H1 (cell line): ENCODE data around the gene TM4SF20. TPM values are rescaled to one million over a fixed set of nuclear protein-coding genes. Genes with fewer than 3 reads are reported as not detected.

Experiments
- CTCF ChIA-PET: fragments of 300-600 bp; sonication (Branson Sonifier 250); formaldehyde crosslinking; loops from one replicate; lab custom pipeline; 2021; ENCODE audit not compliant: partially characterized antibody; lab: Charles Lee
- POLR2A ChIA-PET: fragments of 300-600 bp; sonication (Branson Sonifier 250); formaldehyde crosslinking; loops from one replicate; lab custom pipeline; 2021; ENCODE audit warnings: inconsistent platforms; ENCODE audit not compliant: partially characterized antibody; lab: Charles Lee
- DNase-seq, 2 experiments: peaks; one replicate each; pipeline versions ENCODE4 v3.0.0 to v3.0.0-alpha.2; 2010 to 2022; ENCODE audit warnings: low spot score in 2 of 2, low read depth in 1 of 2, mixed read lengths in 1 of 2
- FAIRE-seq: peaks from 2 replicates; lab custom pipeline; 2011; peaks lifted over from hg19 to GRCh38; lab: Jason Lieb, UNC
- H2AFZ ChIP-seq: 2 replicates; pipeline ENCODE4 v1.8.1; 2012; ENCODE audit warnings: low read length, inconsistent platforms
- H2AK5ac ChIP-seq: 2 replicates; pipeline ENCODE4 v1.6.1; 2013; ENCODE audit warnings: low read depth, low read length
- H2BK120ac ChIP-seq: replicated peaks from 2 replicates; pipeline ENCODE3; 2013; ENCODE audit warnings: low read depth, low read length, inconsistent platforms
- H2BK12ac ChIP-seq: 2 replicates; pipeline ENCODE4 v1.6.1; 2013; ENCODE audit warnings: low read depth, low read length
- H2BK15ac ChIP-seq: 2 replicates; pipeline ENCODE4 v1.6.1; 2013; ENCODE audit warnings: low read length
- H2BK20ac ChIP-seq: 2 replicates; pipeline ENCODE4 v1.6.1; 2013; ENCODE audit warnings: low read length
- H2BK5ac ChIP-seq: 2 replicates; pipeline ENCODE4 v1.6.1; 2013; ENCODE audit warnings: low read depth, low read length
- H3K14ac ChIP-seq: 2 replicates; pipeline ENCODE4 v1.6.1; 2013; ENCODE audit warnings: inconsistent platforms; ENCODE audit not compliant: insufficient read length
- H3K18ac ChIP-seq: 2 replicates; pipeline ENCODE4 v1.6.1; 2013; ENCODE audit warnings: low read length; ENCODE audit errors: extremely low read depth
- H3K23ac ChIP-seq: 2 replicates; pipeline ENCODE4 v1.6.1; 2013; ENCODE audit warnings: inconsistent platforms; ENCODE audit not compliant: insufficient read length
- H3K23me2 ChIP-seq: 2 replicates; pipeline ENCODE4 v1.6.1; 2013; ENCODE audit warnings: low read depth, low read length
- H3K27ac ChIP-seq: 2 replicates; pipeline ENCODE4 v1.6.1; 2011; ENCODE audit warnings: low read depth, low read length, inconsistent platforms
- H3K27me3 ChIP-seq, 4 experiments: replicated peaks in 1 of 4; 1 replicate in 1 of 4; 2 replicates in 3 of 4; pipeline versions ENCODE4 v1.6.1 to v1.8.1; 2011 to 2013; ENCODE audit warnings: low read length in 3 of 4, mild to moderate bottlenecking in 3 of 4, inconsistent platforms in 2 of 4, mixed read lengths in 2 of 4, moderate library complexity in 1 of 4; ENCODE audit not compliant: control insufficient read depth in 3 of 4, insufficient read depth in 3 of 4; ENCODE audit errors: extremely low read depth in 1 of 4
- H3K36me3 ChIP-seq, 4 experiments: 2 replicates each; pipeline versions ENCODE4 v1.6.1 to v1.8.1; 2011 to 2013; ENCODE audit warnings: mild to moderate bottlenecking in 4 of 4, low read length in 3 of 4, moderate library complexity in 2 of 4, control low read depth in 1 of 4, inconsistent platforms in 1 of 4; ENCODE audit not compliant: insufficient read depth in 4 of 4, control insufficient read depth in 2 of 4
- H3K4ac ChIP-seq: replicated peaks from 2 replicates; pipeline ENCODE3; 2013; ENCODE audit warnings: low read length, low read depth, mixed read lengths, inconsistent platforms; ENCODE audit not compliant: insufficient read length
- H3K4me1 ChIP-seq, 4 experiments: replicated peaks in 1 of 4; 1 replicate in 1 of 4; 2 replicates in 3 of 4; pipeline versions ENCODE4 v1.6.1 to v1.8.1; 2011 to 2013; ENCODE audit warnings: low read length in 3 of 4, inconsistent platforms in 2 of 4, mixed read lengths in 1 of 4; ENCODE audit not compliant: insufficient read depth in 4 of 4, control insufficient read depth in 3 of 4
- H3K4me2 ChIP-seq, 2 experiments: 2 replicates each; pipeline versions ENCODE4 v1.6.1 to v1.8.1; 2011 to 2013; ENCODE audit warnings: low read depth in 2 of 2, low read length in 2 of 2, control low read depth in 1 of 2, inconsistent platforms in 1 of 2, mild to moderate bottlenecking in 1 of 2; ENCODE audit not compliant: insufficient read depth in 1 of 2
- H3K4me3 ChIP-seq, 4 experiments: fragments of 200-600, 300-600 bp in 1 of 4; sonication (generic), shearing (Covaris generic), sonication (Bioruptor Twin) in 1 of 4; 2 replicates each; pipeline versions ENCODE4 v1.5.1 to v1.8.1; 2011 to 2016; ENCODE audit warnings: low read length in 4 of 4, low read depth in 3 of 4, control low read depth in 2 of 4, inconsistent platforms in 2 of 4, mild to moderate bottlenecking in 2 of 4, mixed read lengths in 1 of 4, moderate library complexity in 1 of 4; ENCODE audit not compliant: insufficient read depth in 2 of 4; ENCODE audit errors: extremely low read depth in 1 of 4
- H3K56ac ChIP-seq: replicated peaks from 2 replicates; pipeline ENCODE3; 2013; ENCODE audit warnings: low read depth, mild to moderate bottlenecking, mixed read lengths, low read length, inconsistent platforms; ENCODE audit not compliant: insufficient read length
- H3K79me1 ChIP-seq: 2 replicates; pipeline ENCODE4 v1.6.1; 2013; ENCODE audit warnings: low read depth, low read length, control low read depth
- H3K79me2 ChIP-seq, 2 experiments: 2 replicates each; pipeline versions ENCODE4 v1.6.1 to v1.8.1; 2012 to 2013; ENCODE audit warnings: low read length in 2 of 2, mild to moderate bottlenecking in 2 of 2, inconsistent platforms in 1 of 2; ENCODE audit not compliant: insufficient read depth in 2 of 2, control insufficient read depth in 1 of 2
- H3K9ac ChIP-seq, 4 experiments: replicated peaks in 1 of 4; 1 replicate in 1 of 4; 2 replicates in 3 of 4; pipeline versions ENCODE4 v1.6.1 to v1.8.1; 2011 to 2013; ENCODE audit warnings: low read depth in 3 of 4, low read length in 3 of 4, control low read depth in 2 of 4, mild to moderate bottlenecking in 2 of 4, moderate library complexity in 2 of 4, inconsistent platforms in 1 of 4; ENCODE audit errors: extremely low read depth in 1 of 4
- H3K9me3 ChIP-seq, 2 experiments: 2 replicates each; pipeline versions ENCODE4 v1.6.1 to v1.8.1; 2012 to 2013; ENCODE audit warnings: mild to moderate bottlenecking in 2 of 2, moderate library complexity in 2 of 2, control low read depth in 1 of 2, inconsistent platforms in 1 of 2, low read depth in 1 of 2, low read length in 1 of 2, mixed read lengths in 1 of 2; ENCODE audit not compliant: insufficient read depth in 2 of 2
- H4K20me1 ChIP-seq, 2 experiments: replicated peaks in 1 of 2; 2 replicates each; pipeline versions ENCODE3 to v1.8.1; 2011 to 2013; ENCODE audit warnings: inconsistent platforms in 2 of 2, low read length in 2 of 2, mild to moderate bottlenecking in 1 of 2; ENCODE audit not compliant: insufficient read depth in 2 of 2, control insufficient read depth in 1 of 2
- H4K5ac ChIP-seq: 2 replicates; pipeline ENCODE4 v1.6.1; 2013; ENCODE audit warnings: low read length, low read depth, mixed read lengths, inconsistent platforms; ENCODE audit not compliant: insufficient read length
- H4K8ac ChIP-seq: 2 replicates; pipeline ENCODE4 v1.8.0; 2013; ENCODE audit warnings: mild to moderate bottlenecking, moderate library complexity, low read length, inconsistent platforms; ENCODE audit not compliant: insufficient read depth; ENCODE audit errors: extremely low read depth
- H4K91ac ChIP-seq: replicated peaks from 2 replicates; pipeline ENCODE3; 2013; ENCODE audit warnings: low read length, mixed read lengths, inconsistent platforms; ENCODE audit not compliant: insufficient read length
- BCL11A ChIP-seq, 2 experiments: IDR thresholded peaks; one replicate each; pipeline ENCODE4 v1.6.1; 2011; ENCODE audit warnings: low read depth in 2 of 2, low read length in 2 of 2, mild to moderate bottlenecking in 2 of 2
- CBX8 ChIP-seq: fragments of 300-800, 300-1000 bp; sonication (generic); IDR thresholded peaks from 2 replicates; pipeline ENCODE4 v1.7.1; 2016; ENCODE audit warnings: low read depth, low read length, borderline replicate concordance
- CHD2 ChIP-seq: IDR thresholded peaks from 2 replicates; pipeline ENCODE4 v1.6.1; 2012; ENCODE audit warnings: low read length, improper control_type of control experiment
- CTBP2 ChIP-seq: IDR thresholded peaks from 2 replicates; pipeline ENCODE4 v1.7.0; 2011; ENCODE audit warnings: borderline replicate concordance, mild to moderate bottlenecking, moderate library complexity, mixed read lengths, low read length; ENCODE audit not compliant: insufficient read depth, insufficient read length
- EP300 ChIP-seq, 2 experiments: IDR thresholded peaks; 1 replicate in 1 of 2; 2 replicates in 1 of 2; pipeline ENCODE4 v1.6.1; 2011 to 2012; ENCODE audit warnings: low read depth in 2 of 2, low read length in 2 of 2, mild to moderate bottlenecking in 2 of 2, borderline replicate concordance in 1 of 2, inconsistent platforms in 1 of 2, moderate library complexity in 1 of 2
- FOSL1 ChIP-seq: IDR thresholded peaks from 2 replicates; pipeline ENCODE4 v1.6.1; 2011; ENCODE audit warnings: mild to moderate bottlenecking, low read depth, low read length, moderate library complexity; ENCODE audit not compliant: insufficient read depth
- SIX5 ChIP-seq: IDR thresholded peaks from 2 replicates; pipeline ENCODE4 v1.6.1; 2011; ENCODE audit warnings: mild to moderate bottlenecking, low read depth, low read length
- TAF7 ChIP-seq: optimal IDR thresholded peaks from 2 replicates; pipeline ENCODE3; 2011; ENCODE audit warnings: low read depth, mild to moderate bottlenecking, inconsistent platforms, low read length, moderate library complexity, borderline replicate concordance
- TEAD4 ChIP-seq: IDR thresholded peaks from 2 replicates; pipeline ENCODE4 v1.6.1; 2012; ENCODE audit warnings: low read depth, low read length, inconsistent platforms, mixed read lengths
- WGBS, 2 experiments: shearing (Covaris generic) in 1 of 2; methylation state at CpG; one replicate each; pipeline versions ENCODE4 v1.1.6 to v1.1.7; 2013 to 2015; ENCODE audit warnings: low lambda C conversion rate in 2 of 2, mixed read lengths in 2 of 2, inconsistent platforms in 1 of 2, low coverage in 1 of 2, missing lambda C conversion rate in 1 of 2; ENCODE audit not compliant: insufficient replicate concordance in 2 of 2, insufficient coverage in 1 of 2, insufficient read length in 1 of 2; ENCODE audit errors: extremely low coverage in 1 of 2, missing lambda C conversion rate in 1 of 2; 5-methylcytosine and 5-hydroxymethylcytosine counted together
- polyA plus RNA-seq, 7 experiments: library from polyadenylated mRNA; depleted of rRNA in 3 of 7; stranded (reverse) in 5 of 7; unstranded in 2 of 7; fragments of >200 nt in 5 of 7; fragments of 200-250 nt in 2 of 7; gene quantifications; 1 replicate in 5 of 7; 2 replicates in 1 of 7; 4 replicates in 1 of 7; pipeline versions ENCODE4 v1.2.1 to v1.2.3, GENCODE V29; 2011 to 2013; ENCODE audit warnings: missing spikeins in 2 of 7, mixed read lengths in 2 of 7
- total RNA-seq: library from RNA; stranded (reverse); fragmentation: NEBNext Ultra II Directional; extraction: Animal tissue kit (Norgen Biotek cat#: 25700); gene quantifications from 2 replicates; pipeline ENCODE4 v1.2.1, GENCODE V29; 2021

The TM4SF20 gene
- total and polyA plus RNA-seq, 2 of the 8 experiments (the other 6 are each of a cell fraction or from before 2014, with no cell fraction given) = not detected

GRCh38 chr2:227374158-227374557 lies 4.9 kb downstream of the TM4SF20 start:
- H3K4me2 ChIP-seq = no peak overlapping the region
- no peak overlapping the region for H3K4me3 ChIP-seq
- no peak overlapping the region for H3K9ac ChIP-seq
- no peak overlapping the region for H3K23ac ChIP-seq
- no peak overlapping the region for H2BK15ac ChIP-seq
- no peaks in the 10 kb centered on the region for H3K79me1 ChIP-seq
- H3K9me3 ChIP-seq = no peaks in the 10 kb centered on the region
- POLR2A ChIA-PET = no interaction called here
- no peak for FAIRE-seq
- peaks cover 2% of the 10 kb centered on the region; the same call in 1 of the 2 replicates for H3K23me2 ChIP-seq
- H2AK5ac ChIP-seq = no peak overlapping the region
- H2BK12ac ChIP-seq = no peak overlapping the region
- H4K91ac ChIP-seq = no peak overlapping the region
- no peak overlapping the region for H3K4ac ChIP-seq
- H3K18ac ChIP-seq = no peak overlapping the region
- DNase-seq = no peak
- no peak overlapping the region for H2BK20ac ChIP-seq
- H4K5ac ChIP-seq = no peak overlapping the region
- no peak overlapping the region for H3K56ac ChIP-seq
- H3K4me1 ChIP-seq = peaks cover 0 to 6% (median 0%) of the 10 kb centered on the region in 4 experiments; a peak in 1 of 7 replicates
- TF ChIP-seq SIX5 (no peak), EP300 (IDR thresholded peaks at IDR 0.05; ENCODE audit: borderline replicate concordance in 1 of 2, low read depth in 2 of 2, low read length in 2 of 2) (no peak), TEAD4 (no peak), CTBP2 (no peak), CHD2 (no peak), CBX8 (no peak), FOSL1 (no peak), TAF7 (no peak), BCL11A (IDR thresholded peaks at IDR 0.05; ENCODE audit: low read depth in 2 of 2, low read length in 2 of 2) (no peak)
- TF ChIP-seq, all 59 proteins: peak for 0
- Histone ChIP-seq H3K14ac (no peak overlapping the region), H3K79me2 (no peaks in the 10 kb centered on the region), H2BK5ac (no peak overlapping the region), H3K36me3 (no peaks in the 10 kb centered on the region), H3K27me3 (peaks cover 0 to 2% (median 0%) of the 10 kb centered on the region in 4 experiments; a peak in 1 of 7 replicates), H4K8ac (no peak overlapping the region), H2AFZ (no peak overlapping the region), H2BK120ac (no peak overlapping the region), H3K27ac (no peak overlapping the region), H4K20me1 (no peaks in the 10 kb centered on the region)
- WGBS, 2 experiments = 96% methylated on average over 6 of the region's 6 CpGs; no CpG with 5 or more reads in 1 of the 2 experiments
- CTCF ChIA-PET = interaction anchor here (4.7 kb wide), 1 partner anchor 13 kb away, joined by 24 read pairs; the partner anchor contains the start of gene SCYGR1
